Kidney tubule cell (primary cell): ENCODE data around the gene ZSCAN5C.
A peak's percentile ranks its signal among the peaks of the same experiment; 100 is the strongest.
"Not testable (repeated sequence)": the region's sequence is repeated elsewhere in the genome, so short reads cannot be mapped to it uniquely, and the experiment has no call there.

Experiments
- DNase-seq: peaks from one replicate; pipeline ENCODE4 v3.0.0-alpha.2; 2018; ENCODE audit warnings: low spot score

ZSCAN5C gene, protein sequence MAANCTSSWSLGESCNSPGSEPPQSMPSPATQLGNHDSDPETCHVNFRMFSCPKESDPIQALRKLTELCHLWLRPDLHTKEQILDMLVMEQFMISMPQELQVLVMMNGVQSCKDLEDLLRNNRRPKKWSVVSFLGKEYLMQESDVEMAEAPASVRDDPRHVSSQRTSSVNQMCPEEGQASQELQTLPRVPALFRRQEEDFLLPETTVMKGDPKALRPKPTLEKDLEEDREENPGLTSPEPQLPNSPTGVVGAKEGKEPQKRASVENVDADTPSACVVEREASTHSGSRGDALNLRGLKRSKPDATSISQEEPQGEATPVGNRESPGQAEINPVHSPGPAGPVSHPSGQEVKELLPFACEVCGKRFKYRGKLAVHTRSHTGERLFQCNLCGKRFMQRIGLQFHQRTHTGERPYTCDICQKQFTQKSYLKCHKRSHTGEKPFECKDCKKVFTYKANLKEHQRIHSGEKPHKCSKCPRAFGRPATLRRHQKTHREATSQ

DNA sequence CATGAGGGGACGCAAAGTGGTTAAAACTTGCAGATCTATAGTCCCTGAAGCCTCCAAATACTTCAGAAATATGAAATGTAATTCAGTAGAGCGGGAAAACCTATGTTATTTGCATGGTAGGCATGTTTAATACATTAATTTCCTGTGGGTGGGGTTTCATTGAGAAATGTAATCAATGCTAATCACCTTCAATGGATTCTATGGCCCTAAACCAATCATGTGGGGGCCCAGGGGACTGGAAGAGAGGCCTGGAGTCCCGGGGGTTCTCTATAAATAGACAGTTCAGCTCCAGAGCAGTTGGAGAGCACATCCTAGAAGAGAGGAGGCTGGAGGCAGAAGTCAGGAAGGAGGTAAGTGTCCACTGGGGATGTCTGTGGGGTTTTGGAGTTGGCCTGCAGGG is at the start of gene ZSCAN5C:
Gene ZSCAN5C (plus strand): TSS at position 301 of the 400 bp plus-strand sequence. CDS start 3,641 bp downstream, outside the sequence.
- no peak for DNase-seq

DNA sequence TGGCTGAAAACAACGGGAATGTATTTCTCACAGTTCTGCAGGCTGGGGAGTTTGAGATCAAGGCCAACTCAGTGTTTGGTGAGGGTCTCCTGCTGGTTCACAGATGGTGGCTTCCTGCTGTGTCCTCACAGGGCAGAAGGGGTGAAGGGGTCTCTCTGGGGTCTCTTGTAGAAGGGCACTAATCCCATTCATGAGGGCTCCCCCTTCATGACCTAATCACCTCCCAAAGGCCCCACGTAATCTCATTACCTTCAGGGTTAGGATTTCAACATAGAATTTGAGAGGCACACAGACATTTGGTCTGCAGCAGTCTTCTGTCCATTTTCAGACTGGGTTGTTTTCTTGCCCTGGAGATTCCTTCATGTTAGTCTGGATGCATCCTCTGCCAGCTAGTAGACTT is 49.4 kb upstream of the ZSCAN5C start:
- DNase-seq, result no peak

DNA sequence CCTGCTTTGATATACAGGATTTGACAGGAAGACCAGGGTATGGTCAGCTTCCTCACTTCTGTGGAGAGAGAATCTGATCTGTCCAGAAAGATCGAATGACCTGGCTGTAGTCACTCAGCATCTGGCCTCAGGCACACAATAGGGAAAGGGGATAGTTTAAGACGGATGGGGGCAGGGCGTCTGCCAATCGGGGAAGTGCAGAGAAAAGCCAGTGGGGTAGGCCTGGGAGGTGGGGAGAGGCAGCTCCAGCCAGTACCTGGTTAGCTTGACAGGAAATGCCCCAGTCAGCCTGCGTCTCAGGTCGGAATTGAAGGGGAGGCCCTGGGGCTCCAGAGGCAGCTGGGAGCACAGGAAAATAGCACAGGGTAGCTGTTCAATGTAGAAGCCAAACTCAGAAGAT is 48.6 kb upstream of the ZSCAN5C start:
- DNase-seq, result no peak

DNA sequence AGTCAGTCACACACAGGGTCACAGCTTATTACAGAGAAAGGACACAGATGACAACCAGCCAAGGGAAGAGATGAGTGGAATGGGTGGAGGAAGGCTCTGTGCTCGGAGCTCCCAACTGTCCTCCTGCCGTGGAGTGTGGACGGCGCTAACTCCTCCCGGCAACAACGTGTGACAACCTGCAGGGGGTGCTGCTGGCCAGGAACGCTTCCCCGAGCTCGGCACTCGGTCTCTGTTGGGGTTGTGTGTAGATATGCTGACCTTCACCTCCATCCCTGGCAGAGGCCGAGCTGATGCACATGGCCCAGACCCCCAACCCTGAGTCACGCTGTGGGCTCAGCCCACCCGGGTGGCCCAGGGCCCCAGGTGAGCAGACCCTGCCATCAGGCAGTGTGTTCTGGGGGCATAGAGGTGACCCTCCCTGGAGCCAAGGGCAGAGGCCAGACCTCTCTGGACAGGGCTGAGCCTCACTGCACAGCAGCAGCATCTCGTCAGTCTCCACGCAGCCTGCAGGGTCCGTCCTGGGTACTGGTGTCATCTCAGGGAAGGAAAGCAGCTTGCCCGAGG is 46.9 kb upstream of the ZSCAN5C start:
- DNase-seq, result no peak

DNA sequence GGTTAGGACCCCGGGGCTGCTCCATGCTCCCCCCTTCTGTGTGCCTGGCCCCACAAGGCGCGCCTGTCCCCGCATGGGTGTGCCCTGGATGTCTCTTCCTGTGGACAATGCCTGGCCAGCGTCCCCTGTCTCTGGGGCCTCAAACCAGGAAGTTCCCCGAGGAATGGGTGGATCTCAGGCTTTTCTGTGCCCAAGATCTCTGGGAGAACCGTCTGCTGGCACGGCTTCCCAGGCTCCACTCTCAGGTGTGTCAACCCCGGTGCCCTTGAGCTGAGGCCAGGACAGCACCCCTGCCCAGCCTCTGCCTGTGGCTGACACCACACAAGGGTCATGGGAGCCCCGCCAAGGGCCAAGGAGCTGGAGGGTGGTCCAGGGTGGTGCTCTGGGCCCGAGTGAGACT is 45.3 kb upstream of the ZSCAN5C start:
- no peak for DNase-seq

DNA sequence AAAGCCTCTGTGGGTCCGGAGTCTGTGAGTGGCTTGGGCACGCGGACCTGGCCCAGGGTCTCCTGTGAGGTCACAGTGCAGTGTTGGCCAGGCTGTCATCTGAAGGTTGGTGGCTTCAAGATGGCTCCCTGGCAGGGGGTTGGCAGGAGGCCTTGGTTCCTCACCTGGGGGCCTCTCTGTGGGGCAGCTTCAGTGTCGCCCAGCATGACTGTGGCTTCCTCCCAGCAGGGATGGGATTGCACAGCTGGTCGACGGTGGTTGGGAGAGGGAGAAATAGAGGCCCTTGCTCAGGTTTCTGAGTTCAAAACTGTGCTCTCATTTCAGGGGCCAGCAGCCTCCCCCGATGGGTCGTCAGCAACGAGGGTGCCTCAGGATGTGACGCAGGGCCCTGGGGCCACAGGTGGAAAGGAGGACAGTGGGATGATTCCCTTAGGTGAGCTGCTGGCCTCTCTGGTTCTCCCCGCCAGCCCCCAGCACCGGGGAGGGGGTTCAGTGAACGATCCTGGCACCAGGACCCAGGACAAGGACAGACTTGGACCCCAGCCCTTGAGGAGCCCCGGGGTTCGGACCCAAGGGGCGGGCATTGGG is 43.8 kb upstream of the ZSCAN5C start:
- no peak for DNase-seq

DNA sequence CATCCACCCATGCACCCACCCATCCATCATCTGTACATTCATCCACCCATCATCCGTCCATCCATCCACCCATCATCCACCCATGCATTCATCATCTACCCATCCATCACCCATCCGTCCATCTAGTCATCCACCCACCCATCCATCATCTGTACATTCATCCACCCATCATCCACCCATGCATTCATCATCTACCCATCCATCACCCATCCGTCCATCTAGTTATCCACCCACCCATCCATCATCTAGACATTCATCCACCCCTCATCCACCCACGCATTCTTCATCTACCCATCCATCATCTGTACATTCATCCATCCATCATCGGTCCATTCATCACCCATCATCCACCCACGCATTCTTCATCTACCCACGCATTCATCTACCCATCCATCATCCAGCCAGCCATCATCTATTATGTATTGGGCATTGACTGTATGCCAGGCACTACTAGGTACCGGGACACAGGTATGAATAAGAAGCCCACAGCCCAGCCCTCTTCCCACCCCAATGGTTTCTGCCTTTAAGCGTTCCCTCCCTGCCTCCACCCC is 43.0 kb upstream of the ZSCAN5C start:
- DNase-seq, result peak; percentile 47

DNA sequence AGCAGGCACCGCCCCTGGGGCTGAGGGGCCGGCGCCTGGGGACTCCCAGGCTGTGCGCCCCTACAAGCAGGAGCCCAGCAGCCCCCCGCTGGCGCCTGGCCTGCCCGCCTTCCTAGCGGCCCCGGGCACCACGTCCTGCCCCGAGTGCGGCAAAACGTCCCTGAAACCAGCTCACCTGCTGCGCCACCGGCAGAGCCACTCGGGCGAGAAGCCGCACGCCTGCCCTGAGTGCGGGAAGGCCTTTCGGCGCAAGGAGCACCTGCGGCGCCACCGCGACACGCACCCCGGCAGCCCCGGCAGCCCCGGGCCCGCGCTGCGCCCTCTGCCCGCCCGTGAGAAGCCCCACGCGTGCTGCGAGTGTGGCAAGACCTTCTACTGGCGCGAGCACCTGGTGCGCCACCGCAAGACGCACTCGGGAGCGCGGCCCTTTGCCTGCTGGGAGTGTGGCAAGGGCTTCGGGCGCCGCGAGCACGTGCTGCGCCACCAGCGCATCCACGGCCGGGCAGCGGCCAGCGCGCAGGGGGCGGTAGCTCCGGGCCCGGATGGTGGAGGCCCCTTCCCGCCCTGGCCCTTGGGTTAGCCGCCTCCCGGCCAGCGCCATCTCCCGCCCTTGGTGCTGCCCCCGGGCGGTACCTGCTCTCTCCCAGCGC is 42.3 kb upstream of the ZSCAN5C start:
- no peak for DNase-seq

DNA sequence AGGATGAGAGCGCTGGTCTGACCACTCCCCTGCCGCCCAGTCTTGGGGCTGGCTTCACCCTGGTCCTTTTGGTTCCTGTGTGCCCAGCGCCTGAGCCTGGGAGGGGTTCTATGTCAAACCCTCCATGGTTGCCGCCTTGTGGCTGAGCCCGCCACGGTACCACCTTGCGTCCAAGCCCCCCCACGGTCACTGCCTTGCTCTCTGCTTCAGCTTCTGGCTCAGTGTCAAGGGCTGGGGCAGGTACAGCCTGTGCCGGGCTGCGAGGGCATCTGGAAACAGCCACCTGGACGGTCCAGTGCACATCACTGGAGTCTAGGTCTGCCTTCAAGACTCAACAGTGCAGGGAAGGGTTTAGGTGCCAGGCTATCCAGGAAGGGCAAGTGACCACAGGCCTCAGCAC is 40.5 kb upstream of the ZSCAN5C start:
- DNase-seq, result no peak

DNA sequence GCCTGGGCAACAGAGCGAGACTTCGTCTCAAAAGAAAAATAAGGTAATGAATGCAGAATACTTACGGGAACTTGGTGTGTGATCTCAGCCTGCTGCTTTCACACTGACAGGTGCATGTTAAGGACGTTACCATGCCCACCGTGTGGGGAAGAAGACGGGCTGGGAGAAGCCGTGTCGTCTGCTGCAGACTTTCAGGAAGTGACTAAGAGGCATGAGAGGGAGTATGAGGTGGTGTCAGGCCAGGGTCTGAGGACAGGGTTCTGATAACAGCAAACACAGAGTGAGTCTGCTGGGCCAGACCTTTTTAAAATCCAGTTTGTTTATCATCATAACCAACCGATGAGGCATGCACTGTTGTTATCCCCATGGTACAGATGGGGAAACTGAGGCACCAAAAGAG is 39.8 kb upstream of the ZSCAN5C start:
- DNase-seq, result peak; percentile 74

DNA sequence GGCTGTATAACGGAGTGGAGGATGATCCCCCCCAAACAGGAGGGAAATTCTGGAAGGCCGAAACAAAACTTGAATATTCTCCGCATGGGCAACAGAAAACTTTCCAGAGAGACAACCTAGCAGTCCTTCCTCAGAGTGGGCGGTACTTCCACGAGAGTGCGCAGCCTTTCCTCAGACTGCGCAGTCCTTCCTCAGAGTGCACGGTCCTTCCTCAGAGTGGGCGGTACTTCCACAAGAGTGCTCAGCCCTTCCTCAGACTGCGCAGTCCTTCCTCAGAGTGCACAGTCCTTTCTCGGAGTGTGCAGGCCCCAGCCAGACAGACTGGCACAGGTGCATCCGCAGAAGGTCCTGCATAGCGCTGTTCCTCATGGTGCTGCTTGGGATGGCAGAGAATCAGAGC is 39.0 kb upstream of the ZSCAN5C start:
- no peak for DNase-seq

DNA sequence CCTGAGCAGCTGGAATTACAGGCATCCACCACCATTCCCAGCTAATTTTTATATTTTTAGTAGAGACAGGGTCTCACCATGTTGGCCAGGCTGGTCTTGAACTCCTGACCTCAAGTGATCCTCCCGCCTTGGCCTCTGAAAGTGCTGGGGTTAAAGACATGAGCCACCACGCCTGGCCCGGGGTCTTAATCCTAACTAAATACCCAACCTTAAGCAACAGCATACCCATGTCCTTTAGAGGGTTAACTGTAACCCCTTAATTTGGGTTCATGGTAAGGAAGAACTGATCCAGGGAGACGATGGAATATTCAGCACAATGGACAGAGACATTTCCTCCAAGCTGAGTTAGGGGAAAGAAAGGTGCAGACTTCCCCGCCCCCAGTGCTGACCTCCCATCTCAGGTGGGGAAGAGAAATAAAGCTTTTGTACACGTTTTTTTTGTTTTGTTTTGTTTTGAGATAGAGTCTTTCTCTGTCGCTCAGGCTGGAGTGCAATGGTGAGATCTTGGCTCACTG is 35.0 kb upstream of the ZSCAN5C start:
- DNase-seq, result no peak

DNA sequence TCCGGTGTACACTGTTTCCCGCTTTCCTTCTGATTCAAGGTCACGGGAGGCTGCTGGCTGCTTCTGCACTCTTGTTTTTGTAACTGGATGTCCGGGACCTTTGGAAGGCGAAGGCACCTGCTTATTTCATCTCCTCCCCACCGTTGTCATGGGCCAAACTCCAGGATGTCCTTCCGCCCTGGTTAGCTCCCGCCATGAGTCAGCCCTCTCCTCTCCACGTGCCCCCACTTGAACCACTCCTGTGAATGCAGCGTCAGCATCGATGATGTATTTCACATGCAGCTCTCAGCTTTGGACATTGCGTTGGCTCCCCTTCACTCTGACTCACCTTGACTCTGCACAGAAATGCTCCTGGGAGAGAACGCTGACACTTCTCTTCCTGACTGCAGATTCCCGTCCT is 31.8 kb upstream of the ZSCAN5C start:
- peak; percentile 97 for DNase-seq

DNA sequence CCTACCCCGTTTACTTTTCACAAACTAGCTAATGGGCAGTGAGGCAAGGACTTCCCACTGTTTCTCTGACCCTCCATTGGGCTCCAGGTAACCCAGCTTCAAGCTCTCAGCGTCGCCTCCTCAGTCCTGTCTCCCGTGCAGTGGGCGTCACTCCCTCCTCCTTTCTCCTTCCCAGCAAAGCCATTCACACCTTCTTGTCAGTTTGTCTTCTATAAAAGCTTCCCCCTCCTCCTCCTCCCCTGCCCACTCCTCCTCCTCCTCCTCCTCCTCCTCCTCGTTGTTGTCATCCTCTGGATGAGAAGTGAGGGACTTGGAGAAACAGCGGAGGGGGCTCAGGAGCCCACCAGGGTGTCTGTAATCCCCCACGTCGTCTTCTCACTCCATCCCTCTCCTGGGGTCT is 28.0 kb upstream of the ZSCAN5C start:
- DNase-seq, result no peak

DNA sequence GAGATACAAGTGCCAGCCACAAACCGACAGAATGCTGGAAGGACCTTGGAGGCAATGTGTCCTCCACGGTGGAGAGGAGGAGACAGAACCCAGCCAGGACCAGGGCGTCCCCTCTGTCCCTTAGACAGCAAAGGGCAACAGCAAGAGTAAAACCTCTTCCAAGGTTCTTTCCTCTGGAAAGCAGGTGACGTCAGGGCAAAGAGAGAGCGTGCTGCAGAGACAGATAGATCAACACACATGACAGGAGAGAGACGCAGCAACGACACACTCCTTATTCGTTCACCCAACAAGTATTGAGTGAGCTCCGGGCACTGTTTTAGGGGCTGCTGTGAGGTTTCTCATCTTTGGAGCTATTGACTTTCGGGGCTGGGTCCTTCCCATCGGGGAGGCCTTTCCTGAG is 27.5 kb upstream of the ZSCAN5C start:
- DNase-seq, result no peak

DNA sequence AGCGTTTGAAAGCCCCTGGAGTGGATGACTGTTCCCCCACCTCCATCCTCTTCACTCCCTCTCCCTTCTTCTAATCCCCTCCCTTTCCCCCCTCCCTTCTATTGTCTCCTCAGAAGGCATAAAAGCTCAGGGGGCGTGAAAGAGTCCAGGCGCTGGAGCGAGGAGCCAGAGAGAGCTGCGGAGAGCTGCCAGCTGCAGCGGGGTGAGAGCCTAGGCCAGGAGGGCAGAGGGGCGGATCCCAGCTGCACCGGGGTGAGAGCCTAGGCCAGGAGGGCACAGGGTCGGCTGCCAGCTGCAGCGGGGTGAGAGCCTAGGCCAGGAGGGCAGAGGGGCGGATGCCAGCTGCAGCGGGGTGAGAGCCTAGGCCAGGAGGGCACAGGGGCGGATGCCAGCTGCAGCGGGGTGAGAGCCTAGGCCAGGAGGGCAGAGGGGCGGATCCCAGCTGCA is 26.2 kb upstream of the ZSCAN5C start, which contains the start of gene GALP:
Gene GALP (plus strand): TSS at position 148 of the 447 bp plus-strand sequence. CDS start 1,101 bp downstream, outside the sequence.
- not testable (repeated sequence) for DNase-seq

DNA sequence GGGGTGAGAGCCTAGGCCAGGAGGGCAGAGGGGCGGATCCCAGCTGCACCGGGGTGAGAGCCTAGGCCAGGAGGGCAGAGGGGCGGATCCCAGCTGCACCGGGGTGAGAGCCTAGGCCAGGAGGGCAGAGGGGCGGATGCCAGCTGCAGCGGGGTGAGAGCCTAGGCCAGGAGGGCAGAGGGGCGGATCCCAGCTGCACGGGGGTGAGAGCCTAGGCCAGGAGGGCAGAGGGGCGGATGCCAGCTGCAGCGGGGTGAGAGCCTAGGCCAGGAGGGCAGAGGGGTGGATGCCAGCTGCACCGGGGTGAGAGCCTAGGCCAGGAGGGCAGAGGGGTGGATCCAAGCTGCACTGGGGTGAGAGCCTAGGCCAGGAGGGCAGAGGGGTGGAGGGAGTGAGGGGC is 25.8 kb upstream of the ZSCAN5C start:
- not testable (repeated sequence) for DNase-seq

DNA sequence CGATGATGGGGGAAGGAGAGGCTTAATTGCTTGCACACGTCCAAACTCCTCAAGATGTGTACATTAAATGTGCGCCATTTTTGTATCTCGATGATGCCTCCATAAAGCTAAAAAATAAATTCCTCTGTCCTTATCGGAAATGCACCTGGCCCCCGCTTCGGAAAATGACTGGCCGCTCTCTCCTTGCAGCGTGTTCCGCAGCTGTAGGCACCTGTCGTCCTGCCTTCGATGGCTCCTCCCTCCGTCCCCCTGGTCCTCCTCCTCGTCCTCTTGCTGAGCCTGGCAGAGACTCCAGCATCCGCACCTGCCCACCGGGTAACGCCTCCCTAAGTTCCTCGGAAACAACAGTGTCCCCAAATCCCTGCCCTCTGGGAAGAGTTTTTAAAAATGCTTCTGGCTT is 25.2 kb upstream of the ZSCAN5C start:
- DNase-seq, result no peak

DNA sequence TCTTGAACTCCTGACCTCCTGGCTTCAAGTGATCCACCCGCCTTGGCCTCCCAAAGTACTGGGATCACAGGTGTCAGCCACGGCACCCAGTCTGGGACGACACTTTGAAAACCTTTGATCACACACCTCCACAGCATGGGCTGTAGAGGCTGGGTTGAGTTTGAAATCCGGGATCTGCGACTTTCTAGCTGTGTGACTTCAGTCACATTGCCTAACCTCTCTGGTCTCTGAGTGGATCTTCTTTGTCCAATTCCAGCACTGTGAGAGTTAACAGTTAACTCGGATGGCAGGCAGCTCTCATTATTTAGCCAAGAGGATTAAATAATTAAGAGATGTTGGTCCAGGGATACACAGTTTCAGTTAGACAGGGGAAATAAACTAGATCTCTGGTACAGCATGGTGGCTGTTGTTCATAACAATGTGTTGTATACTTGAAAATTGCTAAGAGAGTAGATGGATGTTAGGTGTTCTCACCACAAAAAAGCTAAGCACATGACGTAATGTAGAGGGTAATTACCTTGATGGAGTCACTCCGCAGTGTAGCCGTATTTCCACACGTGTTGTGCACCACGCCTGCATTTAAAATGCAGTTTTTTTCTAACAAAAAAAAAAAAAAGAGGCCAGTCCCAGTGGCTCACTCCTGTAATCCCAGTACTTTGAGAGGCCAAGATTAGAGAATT is 24.4 kb upstream of the ZSCAN5C start:
- DNase-seq, result no peak

DNA sequence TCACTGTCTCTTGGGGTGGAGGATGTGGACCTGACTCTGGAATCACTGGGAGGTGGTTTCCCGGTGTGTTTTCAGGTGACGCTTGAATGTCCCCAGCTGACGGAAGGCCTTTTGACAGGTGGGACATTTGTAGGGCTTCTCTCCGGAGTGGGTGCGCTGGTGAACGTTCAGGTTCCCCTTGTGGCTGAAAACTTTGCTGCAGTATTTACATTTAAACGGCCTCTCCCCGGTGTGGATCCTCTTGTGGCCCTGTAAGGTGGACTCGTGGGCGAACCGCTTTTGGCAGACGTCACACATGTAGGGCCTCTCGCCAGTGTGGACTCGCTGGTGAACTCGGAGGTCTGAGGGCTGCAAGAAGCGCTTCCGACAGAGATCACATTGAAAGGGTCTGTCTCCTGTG is 12.3 kb upstream of the ZSCAN5C start:
- no peak for DNase-seq

DNA sequence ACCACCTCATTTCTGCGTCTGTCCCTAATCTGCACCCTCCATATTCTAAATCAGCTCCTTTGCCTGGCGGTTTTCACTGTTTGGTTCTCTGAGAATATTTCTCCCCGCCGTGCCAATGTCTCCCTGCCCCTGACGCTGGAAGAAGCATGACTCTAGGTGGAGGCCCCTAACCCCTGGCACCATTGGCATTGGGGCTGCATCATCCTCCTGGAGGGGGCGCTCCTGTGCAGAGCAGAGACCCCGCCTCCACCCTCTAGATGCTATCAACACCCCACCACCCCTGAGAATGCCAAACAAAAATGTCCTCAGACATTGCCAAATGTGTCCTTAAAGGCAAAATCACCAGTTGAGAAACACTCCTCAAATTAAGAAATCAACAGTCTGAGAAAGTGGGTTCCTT is 11.0 kb upstream of the ZSCAN5C start:
- no peak for DNase-seq
